HuH-7.5 (cell line): ENCODE data around the gene F7.
"Not testable (repeated sequence)": the region's sequence is repeated elsewhere in the genome, so short reads cannot be mapped to it uniquely, and the experiment has no call there.

Experiments
- DNase-seq: peaks from one replicate; pipeline ENCODE4 v3.0.0; 2011; ENCODE audit warnings: low spot score

F7 gene

DNA sequence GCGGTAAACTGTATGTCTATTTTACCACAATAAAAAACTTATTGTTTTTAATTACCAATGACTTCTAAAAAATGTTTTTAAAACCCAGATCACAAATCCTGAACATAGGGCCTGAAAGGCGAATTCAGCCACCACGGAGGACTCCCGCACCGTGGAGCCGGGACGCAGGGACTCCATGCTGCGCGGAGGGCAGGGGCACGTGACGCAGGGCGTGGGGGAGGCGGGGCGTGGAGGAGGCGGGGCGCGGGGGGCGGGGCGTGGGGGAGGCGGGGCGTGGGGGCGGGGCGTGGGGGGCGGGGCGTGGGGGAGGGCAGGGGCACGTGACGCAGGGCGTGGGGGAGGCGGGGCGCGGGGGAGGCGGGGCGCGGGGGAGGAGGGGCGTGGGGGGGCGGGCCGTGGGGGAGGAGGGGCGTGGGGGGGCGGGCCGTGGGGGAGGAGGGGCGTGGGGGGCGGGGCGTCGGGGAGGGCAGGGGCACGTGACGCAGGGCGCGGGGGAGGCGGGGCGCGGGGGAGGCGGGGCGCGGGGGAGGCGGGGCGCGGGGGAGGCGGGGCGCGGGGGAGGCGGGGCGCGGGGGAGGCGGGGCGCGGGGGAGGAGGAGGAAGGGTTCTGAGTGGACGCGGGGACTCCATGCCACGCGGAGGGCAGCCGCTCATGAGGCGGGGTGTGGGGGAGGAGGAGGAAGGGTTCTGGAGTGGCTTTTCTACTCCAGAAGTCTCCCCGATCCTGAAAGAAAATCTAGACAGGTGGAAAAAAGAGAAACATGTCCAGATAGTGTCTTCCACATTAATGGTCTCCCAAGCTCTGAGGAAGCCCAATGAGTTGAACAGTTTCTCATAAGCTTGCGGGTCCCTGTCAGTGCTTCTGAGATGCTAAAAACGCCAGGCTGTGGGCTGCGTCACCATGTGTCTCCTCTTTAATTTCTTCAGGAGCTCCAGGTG is 48.5 kb downstream of the F7 start:
- peak; percentile 75 for DNase-seq

DNA sequence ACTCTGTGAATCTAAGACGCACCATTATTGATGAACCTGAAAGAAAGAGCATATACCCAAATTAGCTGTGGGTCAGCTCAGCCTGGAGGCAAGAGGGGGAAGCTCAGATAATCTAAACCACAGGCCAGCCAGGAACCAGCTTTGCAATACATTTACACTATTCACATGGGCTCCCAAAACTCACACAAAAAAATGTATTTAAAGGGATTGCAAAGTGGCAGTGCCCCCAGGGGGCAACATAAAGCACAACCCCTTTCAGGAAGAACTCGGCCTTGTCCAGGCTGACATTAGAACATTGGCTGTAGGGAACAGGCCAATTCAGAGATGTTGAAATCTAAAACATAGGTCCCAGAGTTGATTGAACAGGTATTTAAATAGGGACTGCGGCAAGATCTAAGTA is 49.6 kb downstream of the F7 start:
- DNase-seq: no peak

GRCh38 chr13:113155982-113156655 is 50.5 kb downstream of the F7 start:
- DNase-seq: no peak

DNA sequence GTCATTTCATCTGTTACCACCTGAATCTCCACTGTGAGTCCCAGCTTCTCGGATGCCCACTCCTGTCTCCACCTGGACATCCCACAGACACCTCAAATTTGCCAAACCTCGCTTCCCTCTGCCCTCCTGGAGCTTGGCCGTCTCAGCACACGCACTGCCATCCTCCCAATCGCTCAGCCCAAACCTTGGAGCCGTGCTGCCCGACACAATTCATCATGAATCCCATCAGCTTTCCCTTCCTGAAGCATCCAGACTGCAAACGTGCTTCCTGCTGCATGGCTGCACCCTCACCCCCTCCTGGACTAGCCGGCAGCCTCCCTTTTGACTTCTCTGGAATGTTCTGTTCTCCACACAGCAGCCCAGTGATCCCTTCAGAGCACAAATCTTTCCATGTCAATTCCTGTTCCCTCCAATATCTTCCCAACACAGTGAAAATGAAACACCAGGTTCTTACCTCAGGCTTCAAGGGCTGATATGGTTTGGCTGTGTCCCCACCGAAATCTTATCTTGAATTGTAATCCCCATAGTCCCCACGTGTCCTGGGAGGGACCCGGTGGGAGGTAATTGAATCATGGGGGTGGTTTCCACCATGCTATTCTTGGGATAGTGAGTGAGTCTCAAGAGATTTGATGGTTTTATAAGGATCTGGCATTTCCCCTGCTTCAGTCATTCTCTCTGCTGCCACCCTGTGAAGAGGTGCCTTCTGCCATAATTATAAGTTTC is 51.8 kb downstream of the F7 start:
- DNase-seq: no peak

GRCh38 chr13:113157929-113158747 is 52.5 kb downstream of the F7 start, which contains the start of gene PROZ:
Gene PROZ (plus strand): TSS chr13:113158648. CDS start chr13:113158661, 13 bp downstream.
- DNase-seq: peak; percentile 70

- no peak for DNase-seq
These were observed 53.4 kb downstream of the F7 start for GRCh38 chr13:113158946-113159345.

DNA sequence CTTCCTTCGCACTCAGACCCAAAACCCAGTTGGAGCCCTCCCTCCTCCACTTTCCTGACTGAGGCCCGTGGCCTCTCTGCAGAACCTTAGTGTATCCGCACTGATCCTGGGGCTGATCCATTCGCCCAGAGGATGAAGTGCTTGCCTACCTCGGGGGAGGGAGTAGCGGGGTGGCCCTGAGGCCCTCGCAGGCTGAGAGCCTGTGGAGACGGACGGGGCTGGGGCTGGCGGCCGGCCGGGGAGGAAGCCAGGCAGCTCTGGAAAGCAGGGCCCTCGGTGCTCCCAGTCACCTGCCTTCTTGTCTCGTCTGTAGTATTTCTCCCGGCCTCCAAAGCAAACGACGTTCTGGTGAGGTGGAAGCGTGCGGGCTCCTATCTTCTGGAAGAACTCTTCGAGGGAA is 54.1 kb downstream of the F7 start:
- DNase-seq: no peak

GRCh38 chr13:113160983-113161382 is 55.4 kb downstream of the F7 start:
- no peak for DNase-seq

DNA sequence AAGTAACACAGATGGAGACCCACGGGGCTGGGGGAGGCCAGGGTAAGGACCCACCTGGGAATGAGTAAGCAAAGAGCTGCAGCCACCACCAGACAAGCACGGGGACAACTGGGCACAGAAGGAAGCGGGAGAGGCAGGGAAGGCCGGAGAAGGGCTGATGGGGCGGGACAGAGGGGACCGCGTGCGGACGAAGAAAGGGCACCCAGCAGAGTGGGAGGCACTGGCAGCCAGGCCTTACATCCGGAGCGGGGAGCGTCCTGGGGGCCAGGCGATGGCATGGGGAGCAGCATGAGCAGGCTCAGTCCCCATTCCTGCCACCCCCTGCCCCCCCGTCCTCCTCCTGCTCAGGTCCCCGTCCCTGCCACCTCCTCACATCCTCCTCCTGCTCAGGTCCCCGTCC is 55.8 kb downstream of the F7 start:
- DNase-seq: no peak

- DNase-seq: not testable (repeated sequence)
These were observed 56.4 kb downstream of the F7 start for GRCh38 chr13:113161975-113162374.

- DNase-seq: no peak
These were observed 57.4 kb downstream of the F7 start for GRCh38 chr13:113162783-113163685.

DNA sequence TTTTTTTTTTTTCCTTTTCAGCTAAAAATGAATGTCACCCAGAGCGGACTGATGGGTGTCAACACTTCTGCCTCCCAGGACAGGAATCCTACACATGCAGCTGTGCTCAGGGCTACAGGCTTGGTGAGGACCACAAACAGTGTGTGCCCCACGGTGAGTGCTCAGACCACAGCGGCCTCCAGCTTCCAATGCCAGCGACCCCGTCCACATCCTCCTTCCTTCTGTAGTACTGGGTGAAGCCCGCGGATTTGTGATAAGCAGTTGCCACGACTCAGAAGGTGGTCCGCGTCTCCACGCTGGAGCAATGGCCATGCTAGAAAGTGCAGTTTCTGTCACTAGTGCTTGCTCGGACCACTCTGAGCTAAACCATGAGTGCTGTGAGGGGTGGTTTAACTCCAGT is 58.9 kb downstream of the F7 start:
- DNase-seq: no peak

- no peak for DNase-seq
These were observed 60.7 kb downstream of the F7 start for GRCh38 chr13:113166266-113166665.

GRCh38 chr13:113166681-113167080 is 61.1 kb downstream of the F7 start:
- no peak for DNase-seq

DNA sequence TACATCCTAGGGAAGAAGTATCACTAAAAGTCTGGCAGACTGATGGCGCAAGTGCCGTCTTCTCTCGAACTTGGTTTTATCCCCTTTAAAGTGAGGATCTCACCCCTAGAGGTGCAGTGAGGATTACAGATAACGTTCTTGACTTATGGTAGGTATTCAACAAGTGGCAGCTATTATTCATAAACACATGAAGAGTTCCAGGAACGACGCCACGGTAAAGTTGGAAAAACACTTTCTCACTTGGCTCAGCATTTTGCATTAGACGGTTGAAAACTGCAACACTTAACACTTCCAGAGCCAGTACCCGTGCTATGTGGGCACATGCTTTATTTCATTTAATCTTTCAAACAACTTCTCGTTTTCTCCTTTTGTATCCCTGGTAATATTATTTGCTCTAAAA is 61.6 kb downstream of the F7 start:
- no peak for DNase-seq

GRCh38 chr13:113167575-113167974 is 62.0 kb downstream of the F7 start:
- DNase-seq: no peak

GRCh38 chr13:113168211-113168610 is 62.6 kb downstream of the F7 start:
- no peak for DNase-seq

DNA sequence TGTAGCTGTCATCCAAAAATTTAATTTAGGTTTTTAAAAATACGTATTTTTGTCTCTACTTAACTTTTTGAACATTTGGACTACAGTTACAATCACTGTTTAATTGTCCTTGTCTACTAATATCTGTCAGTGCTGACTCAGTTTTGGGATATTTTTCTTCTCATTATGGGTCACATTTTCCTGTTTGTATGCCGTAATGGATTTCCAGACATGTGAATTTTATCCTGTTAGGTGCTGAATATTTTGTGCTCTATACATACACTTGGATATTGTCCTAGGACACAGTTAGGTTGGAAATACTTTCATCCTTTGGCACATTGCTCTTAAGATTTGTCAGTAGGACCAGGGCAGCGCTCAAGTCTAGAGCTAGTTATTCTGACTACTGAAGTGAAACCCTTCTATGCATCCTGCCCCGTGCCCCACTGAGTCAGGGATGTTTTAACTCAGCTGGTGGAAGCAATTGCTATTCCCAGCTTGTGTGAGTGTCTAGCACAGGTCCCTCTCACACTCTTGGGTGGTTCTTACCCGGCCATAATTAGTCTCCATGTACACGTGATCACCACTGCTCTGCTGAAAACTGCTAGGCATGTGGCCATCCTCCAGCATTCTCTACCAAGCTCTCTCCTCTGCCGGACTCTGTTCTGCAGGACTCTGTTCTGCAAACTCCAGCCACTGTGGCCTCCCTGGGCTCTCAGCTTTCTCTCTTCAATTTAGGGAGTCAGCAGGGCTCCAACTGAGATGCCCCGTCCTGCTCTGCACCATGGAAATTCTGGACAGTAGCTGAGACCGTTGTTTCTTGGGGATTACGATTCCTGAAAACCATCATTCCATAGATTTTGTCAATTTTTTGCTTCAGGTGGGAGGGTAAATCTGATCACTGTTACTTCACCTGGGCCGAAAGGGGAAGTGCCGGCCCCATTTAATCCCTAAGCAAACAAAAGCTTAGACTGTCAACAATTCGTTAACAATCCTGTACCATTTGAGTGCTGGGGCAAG is 64.0 kb downstream of the F7 start:
- peak; percentile 60 for DNase-seq
